ENCODE results near the gene SPATC1L. TPM values are rescaled to one million over a fixed set of nuclear protein-coding genes. Genes with fewer than 3 reads are reported as not detected.
"Not testable (repeated sequence)": the region's sequence is repeated elsewhere in the genome, so short reads cannot be mapped to it uniquely, and the experiment has no call there.

The SPATC1L gene
- total RNA-seq, 2 donors from 2014 or later = 29.5 to 31.9 TPM

DNA sequence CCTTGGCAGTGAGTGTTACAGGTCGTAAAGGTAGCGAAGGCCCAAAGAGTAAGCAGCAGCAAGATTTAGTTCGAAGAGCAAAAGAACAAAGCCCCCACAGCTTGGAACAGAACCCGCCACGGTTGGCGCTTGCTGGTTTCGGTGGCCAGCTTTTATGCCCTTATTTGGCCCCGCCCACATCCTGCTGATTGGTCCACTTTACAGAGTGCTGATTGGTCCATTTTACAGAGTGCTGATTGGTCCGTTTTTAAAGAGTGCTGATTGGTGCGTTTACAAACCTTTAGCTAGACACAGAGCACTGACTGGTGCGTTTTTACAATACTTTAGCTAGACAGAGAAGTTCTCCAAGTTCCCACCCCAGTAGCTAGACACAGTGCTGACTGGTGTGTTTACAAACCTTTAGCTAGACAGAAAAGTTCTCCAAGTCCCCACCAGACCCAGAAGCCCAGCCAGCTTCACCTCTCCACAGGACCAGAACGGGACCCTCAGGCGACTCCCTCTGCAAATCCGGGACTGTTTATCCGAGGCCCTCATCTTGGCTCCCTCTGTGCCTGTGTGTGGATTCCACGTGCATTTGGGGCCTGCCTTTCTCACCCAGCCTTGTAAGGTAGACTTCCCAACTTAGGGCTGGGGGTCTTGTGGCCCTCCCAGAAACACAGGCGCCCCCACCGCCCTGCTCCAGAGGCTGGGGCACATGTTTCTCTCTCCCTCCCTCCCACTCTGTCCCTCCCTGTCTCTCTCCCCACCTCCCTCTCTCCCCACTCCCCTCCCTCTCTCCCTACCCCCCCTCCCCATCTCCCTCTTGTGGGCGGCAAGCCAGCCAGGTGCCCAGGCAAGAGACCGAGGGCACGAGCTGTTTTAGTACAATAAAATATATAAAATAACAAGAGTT lies 41.4 kb downstream of the SPATC1L start:
- Mint-ChIP-seq H3K9me3 (peaks cover 9% of the 10 kb centered on the region), H3K27me3 (ENCODE audit: insufficient read depth) (peaks cover 28% of the 10 kb centered on the region), H3K36me3 (ENCODE audit: low read depth) (no peaks in the 10 kb centered on the region), H3K27ac (peak overlapping the region; percentile 70), H3K4me3 (peak overlapping the region; percentile 55), H3K4me1 (peaks cover 11% of the 10 kb centered on the region)
- H3K27me3 ChIP-seq (ENCODE audit: control insufficient read depth, insufficient read depth, low read length, poor library complexity, severe bottlenecking) = no peaks in the 10 kb centered on the region
- H3K4me1 ChIP-seq (ENCODE audit: control insufficient read depth, insufficient read depth, low read length) = no peaks in the 10 kb centered on the region
- no peaks in the 10 kb centered on the region for H3K36me3 ChIP-seq (ENCODE audit: control insufficient read depth, insufficient read depth, low read length)
- DNase-seq = no peak
- H3K4me3 ChIP-seq (ENCODE audit: low read length) = no peak overlapping the region
- 91 to 93% methylated on average over 14 to 18 of the region's 21 CpGs for WGBS, 2 experiments (ENCODE audit: insufficient coverage in 1 of 2, insufficient read length in 1 of 2)
- TF ChIP-seq, protein P1, sequence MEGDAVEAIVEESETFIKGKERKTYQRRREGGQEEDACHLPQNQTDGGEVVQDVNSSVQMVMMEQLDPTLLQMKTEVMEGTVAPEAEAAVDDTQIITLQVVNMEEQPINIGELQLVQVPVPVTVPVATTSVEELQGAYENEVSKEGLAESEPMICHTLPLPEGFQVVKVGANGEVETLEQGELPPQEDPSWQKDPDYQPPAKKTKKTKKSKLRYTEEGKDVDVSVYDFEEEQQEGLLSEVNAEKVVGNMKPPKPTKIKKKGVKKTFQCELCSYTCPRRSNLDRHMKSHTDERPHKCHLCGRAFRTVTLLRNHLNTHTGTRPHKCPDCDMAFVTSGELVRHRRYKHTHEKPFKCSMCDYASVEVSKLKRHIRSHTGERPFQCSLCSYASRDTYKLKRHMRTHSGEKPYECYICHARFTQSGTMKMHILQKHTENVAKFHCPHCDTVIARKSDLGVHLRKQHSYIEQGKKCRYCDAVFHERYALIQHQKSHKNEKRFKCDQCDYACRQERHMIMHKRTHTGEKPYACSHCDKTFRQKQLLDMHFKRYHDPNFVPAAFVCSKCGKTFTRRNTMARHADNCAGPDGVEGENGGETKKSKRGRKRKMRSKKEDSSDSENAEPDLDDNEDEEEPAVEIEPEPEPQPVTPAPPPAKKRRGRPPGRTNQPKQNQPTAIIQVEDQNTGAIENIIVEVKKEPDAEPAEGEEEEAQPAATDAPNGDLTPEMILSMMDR (conservative IDR thresholded peaks at IDR 0.05) = no peak
- no peaks in the 10 kb centered on the region for H3K9me3 ChIP-seq (ENCODE audit: control insufficient read depth, low read length)
- no peak overlapping the region for H3K9ac ChIP-seq (ENCODE audit: extremely low read depth, low read length, poor library complexity, severe bottlenecking)
- H3K27ac ChIP-seq (ENCODE audit: low read depth, low read length) = no peak overlapping the region

DNA sequence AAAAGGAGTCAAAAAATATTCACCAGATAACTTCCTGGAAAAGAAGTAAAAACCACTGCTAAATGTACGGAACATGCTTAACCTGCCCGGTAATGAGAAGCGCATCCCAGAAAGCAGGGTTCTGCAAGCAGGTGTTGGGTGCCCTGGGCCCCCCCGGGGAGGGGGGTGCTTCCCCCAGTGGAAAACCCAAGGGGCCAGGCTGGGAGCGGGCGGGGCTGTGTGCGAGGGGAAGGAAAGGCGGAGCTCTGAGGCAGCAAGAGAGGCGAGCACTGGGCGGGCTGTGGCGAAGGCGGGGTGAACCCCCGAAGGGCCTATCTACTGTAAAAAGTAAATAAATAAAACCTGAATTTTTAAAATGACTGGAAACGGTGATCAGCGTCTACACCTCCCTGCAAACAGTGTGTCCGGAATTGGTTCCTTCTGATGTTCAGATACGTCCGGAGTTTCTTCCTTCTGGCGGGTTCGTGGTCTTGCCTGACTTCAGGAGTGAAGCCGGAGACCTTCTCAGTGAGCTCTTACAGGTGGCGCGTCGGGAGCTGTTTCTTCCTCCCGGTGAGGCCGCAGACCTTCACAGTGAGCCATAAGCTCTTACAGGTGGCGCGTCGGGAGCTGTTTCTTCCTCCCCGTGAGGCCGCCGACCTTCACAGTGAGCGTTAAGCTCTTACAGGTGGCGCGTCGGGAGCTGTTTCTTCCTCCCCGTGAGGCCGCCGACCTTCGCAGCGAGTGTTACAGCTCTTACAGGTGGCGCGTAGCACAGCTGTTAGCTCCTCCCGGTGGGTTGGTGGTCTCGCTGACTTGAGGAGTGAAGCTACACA lies 42.3 kb downstream of the SPATC1L start:
- H3K36me3 Mint-ChIP-seq (ENCODE audit: low read depth) = no peaks in the 10 kb centered on the region
- peaks cover 6% of the 10 kb centered on the region for H3K4me1 ChIP-seq (ENCODE audit: control insufficient read depth, insufficient read depth, low read length)
- no peak overlapping the region for H3K4me3 ChIP-seq (ENCODE audit: low read length)
- H3K27me3 ChIP-seq (ENCODE audit: control insufficient read depth, insufficient read depth, low read length, poor library complexity, severe bottlenecking) = no peaks in the 10 kb centered on the region
- H3K4me3 Mint-ChIP-seq = peak overlapping the region; percentile 55
- H3K9me3 Mint-ChIP-seq = peaks cover 9% of the 10 kb centered on the region
- H3K36me3 ChIP-seq (ENCODE audit: control insufficient read depth, insufficient read depth, low read length) = no peaks in the 10 kb centered on the region
- peaks cover 11% of the 10 kb centered on the region for H3K4me1 Mint-ChIP-seq
- peaks cover 28% of the 10 kb centered on the region for H3K27me3 Mint-ChIP-seq (ENCODE audit: insufficient read depth)
- H3K9ac ChIP-seq (ENCODE audit: extremely low read depth, low read length, poor library complexity, severe bottlenecking) = no peak overlapping the region
- WGBS, 2 experiments (ENCODE audit: insufficient coverage in 1 of 2, insufficient read length in 1 of 2) = 94 to 95% methylated on average over 35 to 45 of the region's 45 CpGs
- H3K27ac ChIP-seq (ENCODE audit: low read depth, low read length) = no peak overlapping the region
- TF ChIP-seq, protein P1 (conservative IDR thresholded peaks at IDR 0.05) = no peak
- DNase-seq = no peak
- peak overlapping the region; percentile 70 for H3K27ac Mint-ChIP-seq
- H3K9me3 ChIP-seq (ENCODE audit: control insufficient read depth, low read length) = no peaks in the 10 kb centered on the region

GRCh38 chr21:46140352-46141003 lies 43.8 kb downstream of the SPATC1L start:
- not testable (repeated sequence) for H3K36me3 Mint-ChIP-seq (ENCODE audit: low read depth); H3K27me3 ChIP-seq (ENCODE audit: control insufficient read depth, insufficient read depth, low read length, poor library complexity, severe bottlenecking); H3K4me1 ChIP-seq (ENCODE audit: control insufficient read depth, insufficient read depth, low read length); H3K27ac ChIP-seq (ENCODE audit: low read depth, low read length); DNase-seq; H3K9me3 Mint-ChIP-seq; H3K36me3 ChIP-seq (ENCODE audit: control insufficient read depth, insufficient read depth, low read length); H3K9ac ChIP-seq (ENCODE audit: extremely low read depth, low read length, poor library complexity, severe bottlenecking); H3K4me3 ChIP-seq (ENCODE audit: low read length); H3K9me3 ChIP-seq (ENCODE audit: control insufficient read depth, low read length)
- WGBS, 2 experiments (ENCODE audit: insufficient coverage in 1 of 2, insufficient read length in 1 of 2) = 87 to 90% methylated on average over 22 to 29 of the region's 29 CpGs
- peaks cover 11% of the 10 kb centered on the region for H3K4me1 Mint-ChIP-seq
- H3K27ac Mint-ChIP-seq = peak overlapping the region; percentile 52
- peak overlapping the region; percentile 53 for H3K4me3 Mint-ChIP-seq
- peaks cover 29% of the 10 kb centered on the region for H3K27me3 Mint-ChIP-seq (ENCODE audit: insufficient read depth)
